Bronchial epithelial cell (primary cell): ENCODE data around the gene PCSK1. TPM values are rescaled to one million over a fixed set of nuclear protein-coding genes. Genes with fewer than 3 reads are reported as not detected.

Experiments
- DNase-seq: peaks from one replicate; pipeline ENCODE4 v3.0.0-alpha.2; 2010; ENCODE audit warnings: low read depth
- FAIRE-seq: peaks from 2 replicates; lab custom pipeline; 2011; peaks lifted over from hg19 to GRCh38; lab: Jason Lieb, UNC
- H3K27me3 ChIP-seq: 2 replicates; pipeline ENCODE4 v1.5.1; 2011; ENCODE audit warnings: low read length; ENCODE audit not compliant: control insufficient read depth, insufficient read depth
- H3K36me3 ChIP-seq: 2 replicates; pipeline ENCODE4 v1.5.1; 2011; ENCODE audit warnings: low read length; ENCODE audit not compliant: control insufficient read depth, insufficient read depth
- H3K4me3 ChIP-seq: 2 replicates; pipeline ENCODE4 v1.5.1; 2011; ENCODE audit warnings: mild to moderate bottlenecking, low read depth, low read length, control low read depth
- total RNA-seq: library from RNA; depleted of rRNA; stranded (reverse); fragments of >200 nt; gene quantifications from 2 replicates; pipeline ENCODE4 v1.2.1, GENCODE V29; 2014
- TF ChIP-seq, protein P1 (sequence below): IDR thresholded peaks from 2 replicates; pipeline ENCODE4 v1.5.1; 2011; ENCODE audit warnings: mild to moderate bottlenecking, moderate library complexity, low read length, control low read depth, inconsistent platforms; ENCODE audit not compliant: insufficient read depth, severe bottlenecking

PCSK1 gene
- total RNA-seq, 1 donor from 2014 or later: under 0.01 TPM

DNA sequence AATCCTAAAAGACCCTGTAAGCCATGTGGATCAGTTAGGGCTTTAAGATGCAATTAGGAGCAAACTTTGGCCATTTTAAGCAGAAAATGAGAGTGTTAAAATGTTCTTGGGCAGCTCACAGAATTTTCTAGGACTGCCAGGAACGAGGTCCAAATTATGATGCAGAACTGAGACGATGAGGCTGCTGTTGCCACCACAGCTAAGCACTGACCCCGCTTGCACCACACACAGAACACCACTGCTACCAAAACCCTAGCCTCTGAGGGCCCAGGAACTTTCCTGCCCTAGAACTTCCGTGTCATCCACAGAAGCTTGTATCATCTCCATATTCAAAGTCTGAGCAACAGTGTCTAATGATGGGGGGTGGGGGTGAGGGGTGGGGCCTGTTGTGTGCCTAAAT is 41.0 kb upstream of the PCSK1 start:
- TF ChIP-seq, protein P1, sequence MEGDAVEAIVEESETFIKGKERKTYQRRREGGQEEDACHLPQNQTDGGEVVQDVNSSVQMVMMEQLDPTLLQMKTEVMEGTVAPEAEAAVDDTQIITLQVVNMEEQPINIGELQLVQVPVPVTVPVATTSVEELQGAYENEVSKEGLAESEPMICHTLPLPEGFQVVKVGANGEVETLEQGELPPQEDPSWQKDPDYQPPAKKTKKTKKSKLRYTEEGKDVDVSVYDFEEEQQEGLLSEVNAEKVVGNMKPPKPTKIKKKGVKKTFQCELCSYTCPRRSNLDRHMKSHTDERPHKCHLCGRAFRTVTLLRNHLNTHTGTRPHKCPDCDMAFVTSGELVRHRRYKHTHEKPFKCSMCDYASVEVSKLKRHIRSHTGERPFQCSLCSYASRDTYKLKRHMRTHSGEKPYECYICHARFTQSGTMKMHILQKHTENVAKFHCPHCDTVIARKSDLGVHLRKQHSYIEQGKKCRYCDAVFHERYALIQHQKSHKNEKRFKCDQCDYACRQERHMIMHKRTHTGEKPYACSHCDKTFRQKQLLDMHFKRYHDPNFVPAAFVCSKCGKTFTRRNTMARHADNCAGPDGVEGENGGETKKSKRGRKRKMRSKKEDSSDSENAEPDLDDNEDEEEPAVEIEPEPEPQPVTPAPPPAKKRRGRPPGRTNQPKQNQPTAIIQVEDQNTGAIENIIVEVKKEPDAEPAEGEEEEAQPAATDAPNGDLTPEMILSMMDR: no peak
- Histone ChIP-seq H3K36me3 (no peaks in the 10 kb centered on the region), H3K4me3 (no peak overlapping the region), H3K27me3 (no peaks in the 10 kb centered on the region)
- no peak for FAIRE-seq
- no peak for DNase-seq

DNA sequence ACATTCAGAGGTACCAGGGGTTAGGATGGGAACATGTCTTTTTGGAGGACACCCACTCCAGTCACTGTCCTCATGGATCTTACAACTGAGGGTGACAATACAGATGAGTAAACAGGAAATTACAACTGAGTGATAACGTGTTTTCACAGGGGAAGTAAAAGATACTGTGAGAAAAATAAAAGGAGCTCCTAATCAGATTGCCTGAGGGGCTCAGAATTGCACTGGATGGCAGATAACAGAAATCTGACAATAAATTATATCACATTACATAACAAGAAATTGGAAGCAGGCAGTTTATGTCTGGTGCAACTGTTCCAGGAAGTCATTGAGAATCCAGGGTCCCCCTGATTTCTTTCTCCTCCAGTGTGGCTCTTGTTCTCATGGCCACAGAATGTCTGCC is 40.1 kb upstream of the PCSK1 start:
- no peaks in the 10 kb centered on the region for H3K27me3 ChIP-seq
- no peaks in the 10 kb centered on the region for H3K36me3 ChIP-seq
- DNase-seq (no peak), FAIRE-seq (no peak)
- H3K4me3 ChIP-seq: no peak overlapping the region
- TF ChIP-seq, protein P1: no peak

DNA sequence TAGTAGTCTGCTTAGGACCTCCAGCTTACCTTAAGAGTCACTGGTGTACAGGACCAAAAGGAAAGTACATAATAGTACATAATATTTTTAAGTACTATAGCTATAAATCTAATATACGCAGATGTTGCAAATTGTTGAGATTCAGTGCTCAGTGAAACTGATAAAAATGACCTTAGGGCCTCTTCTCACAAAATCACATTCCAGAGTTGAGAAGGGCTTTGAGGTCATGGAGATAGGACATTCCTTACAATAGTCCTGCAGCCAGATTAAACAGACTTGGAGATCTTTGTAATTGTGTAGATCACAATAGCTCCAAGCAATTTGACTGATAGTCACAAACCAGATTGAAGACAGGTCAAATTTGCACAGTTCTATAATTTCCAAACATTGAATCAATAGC is 37.7 kb upstream of the PCSK1 start:
- H3K4me3 ChIP-seq: no peak overlapping the region
- no peak for DNase-seq
- no peak for FAIRE-seq
- H3K27me3 ChIP-seq: no peaks in the 10 kb centered on the region
- TF ChIP-seq, protein P1: no peak
- H3K36me3 ChIP-seq: no peaks in the 10 kb centered on the region

DNA sequence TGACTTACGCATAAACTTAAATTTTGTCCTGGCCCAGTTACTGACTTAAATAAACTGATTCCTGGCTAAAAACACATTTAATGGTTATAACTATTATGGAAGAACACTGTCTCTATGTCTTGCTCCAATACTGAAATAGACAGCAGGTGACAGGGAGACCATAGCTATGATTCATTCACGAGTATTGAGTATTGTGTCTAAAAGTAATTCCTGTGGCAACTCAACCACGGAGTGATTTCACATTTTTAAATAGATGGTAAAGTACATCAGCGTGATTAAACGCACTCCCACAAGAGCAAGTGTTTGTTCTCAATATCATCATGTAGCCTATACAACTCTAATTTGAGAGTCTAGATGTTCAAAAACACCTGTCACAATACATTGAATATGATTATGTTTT is 35.9 kb upstream of the PCSK1 start:
- H3K27me3 ChIP-seq: no peaks in the 10 kb centered on the region
- FAIRE-seq (no peak), DNase-seq (no peak)
- no peaks in the 10 kb centered on the region for H3K36me3 ChIP-seq
- no peak overlapping the region for H3K4me3 ChIP-seq
- TF ChIP-seq, protein P1: no peak

DNA sequence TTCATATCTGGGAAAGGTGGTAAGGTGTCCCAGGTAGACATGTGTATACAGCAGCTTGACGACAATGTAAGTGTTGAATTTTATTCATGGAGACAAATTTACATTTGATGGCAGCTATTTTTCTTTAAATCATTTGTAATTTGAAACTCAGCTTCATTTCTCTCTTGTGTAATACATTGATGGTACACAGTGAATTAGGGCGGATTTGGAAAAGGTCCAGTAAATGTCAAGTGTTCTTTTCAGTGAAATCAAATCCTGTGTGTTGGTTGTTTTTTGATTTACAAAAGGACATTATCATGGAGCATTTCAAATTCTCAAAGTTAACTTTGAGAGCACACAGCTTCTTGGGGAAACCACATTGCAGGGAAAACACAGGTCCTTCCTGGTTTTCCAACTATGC is 30.0 kb upstream of the PCSK1 start:
- Histone ChIP-seq H3K36me3 (no peaks in the 10 kb centered on the region), H3K27me3 (peaks cover 4% of the 10 kb centered on the region), H3K4me3 (no peak overlapping the region)
- TF ChIP-seq, protein P1: no peak
- no peak for DNase-seq
- no peak for FAIRE-seq
